ENCODE results near the gene ITCH.
"Not testable (repeated sequence)": the region's sequence is repeated elsewhere in the genome, so short reads cannot be mapped to it uniquely, and the experiment has no call there.

The ITCH gene

DNA sequence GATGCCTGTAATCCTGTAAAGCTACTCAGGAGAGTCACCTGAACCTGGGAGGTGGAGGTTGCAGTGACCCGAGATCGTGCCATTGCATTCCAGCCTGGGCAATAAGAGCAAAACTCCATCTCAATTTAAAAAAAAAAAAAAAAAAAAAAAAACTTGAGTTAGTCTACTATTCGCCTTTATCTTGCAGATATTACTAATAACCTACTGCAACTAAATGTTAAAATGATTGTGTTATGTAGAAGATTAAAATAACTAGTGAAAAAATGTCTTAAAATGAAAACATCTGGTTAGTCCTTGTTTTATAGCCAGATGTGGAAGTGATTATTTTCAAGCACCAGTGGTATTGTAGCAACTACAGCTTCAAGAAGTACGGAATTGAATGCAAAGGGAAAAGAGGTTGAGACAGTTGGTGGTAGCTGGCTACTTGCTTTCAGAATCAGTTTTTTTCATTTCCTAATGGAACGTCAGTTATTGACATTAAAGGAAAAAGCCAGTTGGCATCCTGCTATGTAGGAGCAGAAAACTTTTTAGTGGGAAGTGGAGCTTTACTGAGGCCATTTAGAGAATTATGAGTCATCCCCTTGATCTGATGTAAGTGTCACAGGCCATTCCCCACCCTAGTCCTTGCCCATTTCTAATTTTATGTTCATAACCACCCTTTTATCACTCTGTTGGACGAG, 109.3 kb downstream of the ITCH start:
- DNase-seq: peak; percentile 75 to 85

DNA sequence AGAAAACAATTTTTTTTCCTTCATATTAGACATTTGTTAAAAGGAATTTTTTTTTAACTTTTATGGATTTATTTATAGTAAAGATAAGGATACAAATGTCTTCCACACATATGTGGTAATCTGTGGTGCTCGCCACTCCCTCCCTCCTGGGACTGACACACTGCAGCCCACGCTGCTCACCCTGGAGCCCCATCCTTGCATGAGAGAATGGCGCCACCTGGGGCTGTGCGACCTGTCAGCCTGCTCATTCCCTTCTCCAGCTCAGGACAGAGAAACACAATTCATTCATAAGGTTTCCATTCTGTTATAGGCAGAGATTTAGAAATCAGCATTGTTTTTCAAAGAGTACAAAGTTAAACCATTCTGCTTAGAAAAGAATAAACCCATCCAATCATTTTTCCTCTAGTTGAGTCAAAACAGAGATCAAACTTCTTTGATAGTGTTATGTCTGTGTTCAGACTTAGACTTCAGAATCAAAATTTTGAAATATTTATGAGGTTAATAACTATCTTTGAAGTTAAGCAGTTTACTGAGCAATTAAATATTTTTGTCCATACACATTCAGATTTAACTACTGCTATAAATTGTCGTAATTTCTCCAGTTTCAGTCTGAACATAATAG, 110.3 kb downstream of the ITCH start:
- peak; percentile 25 to 48 for DNase-seq

DNA sequence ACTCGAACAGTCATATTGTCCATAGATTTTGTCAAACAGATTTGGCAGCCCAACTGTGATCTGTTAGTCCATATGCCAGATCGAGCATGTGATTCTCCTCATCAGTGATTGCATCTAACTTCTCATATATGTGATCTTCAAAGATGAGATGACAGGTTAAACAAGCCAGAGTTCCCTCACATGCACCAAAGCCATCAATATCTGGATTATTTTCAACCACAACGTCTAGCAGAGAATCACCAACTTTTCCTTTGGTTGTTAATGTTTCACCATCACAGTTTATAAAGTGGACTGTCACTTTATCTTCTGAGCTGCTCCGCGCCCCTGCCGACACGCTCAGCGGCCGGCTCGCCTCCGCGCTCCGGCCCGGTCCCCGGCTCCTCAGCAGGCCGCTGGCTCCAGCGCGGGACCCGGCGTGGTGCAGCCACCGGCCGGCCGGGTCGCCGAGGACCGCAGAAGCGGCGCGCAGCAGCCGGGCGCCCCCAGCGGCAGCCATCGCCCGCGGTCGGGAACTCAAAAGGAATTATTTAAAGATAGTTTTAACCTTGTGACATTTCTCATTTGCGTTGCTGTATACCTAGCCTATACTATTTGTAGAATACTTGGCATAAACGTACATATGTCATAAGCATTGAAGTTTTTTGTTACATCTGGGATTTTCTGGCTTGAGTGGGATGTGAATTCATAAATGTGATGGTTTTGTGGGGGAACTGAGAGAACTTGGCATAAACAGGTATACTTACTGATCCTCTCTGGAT, 113.1 kb downstream of the ITCH start:
- peak in 1 of 2 donors; percentile 56 for DNase-seq

DNA sequence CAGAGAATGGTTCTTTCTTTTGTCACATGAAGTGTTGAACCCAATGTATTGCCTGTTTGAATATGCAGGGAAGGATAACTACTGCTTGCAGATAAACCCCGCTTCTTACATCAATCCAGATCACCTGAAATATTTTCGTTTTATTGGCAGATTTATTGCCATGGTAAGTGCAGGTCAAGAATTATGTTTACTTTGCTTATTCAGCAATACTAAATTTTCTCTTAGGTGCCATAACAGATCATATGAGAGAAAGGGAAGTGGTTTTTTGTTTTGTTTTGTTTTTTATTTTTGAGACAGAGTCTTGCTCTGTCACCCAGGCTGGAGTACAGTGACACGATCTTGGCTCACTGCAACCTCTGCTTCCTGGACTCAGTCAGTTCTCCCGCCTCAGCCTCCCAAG, 116.6 kb downstream of the ITCH start:
- peak in 1 of 2 donors; percentile 17 for DNase-seq

DNA sequence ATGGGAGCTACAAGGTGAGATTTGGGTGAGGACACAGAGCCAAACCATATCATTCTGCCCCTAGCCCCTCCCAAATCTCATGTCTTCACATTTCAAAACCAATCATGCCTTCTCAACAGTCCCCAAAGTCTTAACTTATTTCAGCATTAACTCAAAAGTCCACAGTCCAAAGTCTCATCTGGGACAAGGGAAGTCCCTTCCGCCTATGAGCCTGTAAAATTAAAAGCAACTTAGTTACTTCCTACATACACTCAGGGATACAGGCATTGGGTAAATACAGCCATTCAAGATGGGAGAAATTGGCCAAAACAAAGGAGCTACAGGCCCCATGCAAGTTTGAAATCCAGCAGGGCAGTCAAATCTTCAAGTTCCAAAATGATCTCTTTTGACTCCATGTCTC, 119.1 kb downstream of the ITCH start:
- DNase-seq: not testable (repeated sequence)

DNA sequence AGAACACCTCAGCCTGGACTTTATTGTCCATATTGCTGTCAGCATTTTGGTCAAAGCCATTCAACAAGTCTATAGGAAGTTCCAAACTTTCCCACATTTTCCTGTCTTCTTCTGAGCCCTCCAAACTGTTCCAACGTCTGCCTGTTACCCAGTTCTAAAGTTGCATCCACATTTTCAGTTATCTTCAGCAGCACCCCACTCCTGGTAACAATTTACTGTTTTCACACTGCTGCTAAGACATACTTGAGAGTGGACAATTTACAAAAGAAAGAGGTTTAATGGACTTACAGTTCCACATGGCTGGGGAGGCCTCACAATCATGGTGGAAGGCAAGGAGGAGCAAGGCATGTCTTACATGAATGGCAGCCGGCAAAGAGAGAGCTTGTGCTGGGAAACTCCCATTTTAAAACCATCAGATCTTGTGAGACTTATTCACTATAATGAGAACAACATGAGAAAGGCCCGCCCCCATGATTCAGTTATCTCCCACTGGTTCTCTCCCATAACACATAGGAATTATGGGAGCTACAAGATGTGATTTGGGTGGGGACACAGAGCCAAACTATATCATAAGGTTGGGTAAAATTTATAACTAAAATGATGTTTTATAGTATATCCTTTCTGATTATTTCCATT, 120.6 kb downstream of the ITCH start:
- peak in 1 of 2 donors; percentile 50 for DNase-seq

DNA sequence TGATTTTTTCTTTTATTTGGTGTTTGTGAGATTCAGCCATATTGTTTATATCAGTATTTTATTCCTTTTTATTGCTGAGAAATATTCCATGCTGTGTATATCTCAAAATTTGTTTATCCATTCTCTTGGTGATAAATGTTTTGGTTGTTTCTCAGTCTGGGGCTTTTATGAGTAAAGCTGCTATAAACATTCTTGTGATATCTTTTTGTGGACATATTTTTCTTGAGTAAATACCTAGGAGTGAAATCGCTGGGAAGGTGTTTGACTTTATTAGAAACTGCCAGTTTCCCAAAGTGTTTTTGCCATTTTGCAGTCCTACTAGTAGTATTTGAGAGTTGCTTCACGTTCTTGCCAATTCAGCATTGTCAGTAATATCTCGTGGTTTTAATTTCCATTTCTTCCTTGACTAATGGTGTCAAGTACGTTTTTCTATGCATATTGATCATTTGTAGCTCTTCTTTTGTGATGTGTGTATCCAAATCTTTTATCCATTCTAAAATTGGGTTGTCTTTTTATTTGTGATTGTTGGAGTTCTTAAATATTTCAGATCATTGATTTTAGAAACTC, 122.1 kb downstream of the ITCH start:
- DNase-seq: no peak

DNA sequence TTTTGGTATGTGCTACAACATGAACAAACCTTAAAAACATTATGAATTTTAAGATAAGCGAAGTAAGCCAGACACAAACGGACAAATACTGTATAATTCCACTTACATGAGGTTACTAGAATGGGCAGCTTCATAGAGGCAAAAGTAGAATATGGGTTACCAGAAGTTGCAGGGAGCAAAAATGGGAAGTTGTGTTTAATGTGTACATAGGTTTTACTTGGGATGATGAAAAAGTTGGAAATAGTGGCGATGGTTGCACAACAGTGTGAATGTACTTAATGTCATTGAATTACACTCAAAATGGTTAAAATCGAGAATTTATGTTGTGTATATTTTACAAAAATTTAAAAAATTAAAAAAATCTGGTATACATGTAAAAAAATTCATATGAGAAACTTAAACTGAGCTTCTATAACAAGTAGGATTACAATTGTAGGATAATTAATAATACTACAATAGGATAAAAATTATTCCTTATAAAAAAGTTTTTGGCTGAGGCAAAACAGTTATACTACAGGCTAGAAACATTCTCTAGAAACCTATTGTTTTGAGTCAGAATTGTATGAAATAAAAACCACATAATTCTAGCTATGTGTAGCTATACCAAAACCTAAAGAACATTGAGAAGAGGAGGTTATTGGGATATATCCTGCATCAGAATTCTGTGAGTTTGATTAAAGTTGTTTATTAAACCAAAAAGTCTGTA, 128.3 kb downstream of the ITCH start:
- DNase-seq: peak; percentile 66 to 74

DNA sequence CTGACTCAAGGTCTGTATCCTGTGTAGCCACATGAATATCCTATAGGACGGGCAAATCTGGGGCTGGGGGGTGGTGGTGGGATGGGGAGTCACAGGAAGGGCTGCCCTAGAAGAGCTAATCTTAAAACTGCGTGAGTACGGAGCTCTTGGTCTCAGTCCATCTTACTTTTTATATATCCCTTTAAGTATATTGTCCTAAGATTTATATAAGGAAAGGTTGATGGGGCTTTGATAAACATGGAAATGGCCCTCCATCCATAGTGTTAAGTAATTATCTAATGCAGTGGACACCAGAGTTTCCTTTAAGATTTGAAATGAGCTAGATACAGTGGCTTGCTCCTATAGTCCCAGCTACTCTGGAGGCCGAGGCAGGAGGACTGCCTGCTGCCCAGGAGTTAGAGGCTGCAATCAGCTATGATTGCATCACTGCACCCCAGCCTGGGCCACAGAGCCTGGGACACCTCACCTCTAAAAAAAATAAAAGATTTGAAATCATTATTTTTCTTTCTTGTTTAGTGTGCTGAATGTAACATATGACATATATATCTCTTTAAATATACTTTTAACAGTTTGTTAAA, 128.9 kb downstream of the ITCH start:
- no peak for DNase-seq

DNA sequence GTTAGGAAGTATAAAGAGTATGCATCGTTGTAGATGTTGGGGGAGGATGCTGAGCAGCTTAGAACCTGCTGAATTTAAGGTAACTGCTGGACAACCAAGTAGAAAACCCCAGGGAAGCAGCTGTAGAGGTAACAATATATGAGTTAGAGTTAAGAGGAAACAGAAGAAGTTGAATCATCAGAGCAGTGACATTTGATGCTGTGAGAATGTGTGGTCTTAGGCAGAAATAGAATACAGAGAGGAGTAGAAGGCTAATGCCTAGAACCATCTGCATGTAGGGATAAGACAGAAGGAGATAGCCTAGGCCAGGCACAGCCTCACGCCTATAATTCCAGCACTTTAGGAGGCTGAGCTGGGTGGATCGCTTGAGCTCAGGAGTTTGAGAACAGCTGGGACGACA, 130.6 kb downstream of the ITCH start:
- no peak for DNase-seq

DNA sequence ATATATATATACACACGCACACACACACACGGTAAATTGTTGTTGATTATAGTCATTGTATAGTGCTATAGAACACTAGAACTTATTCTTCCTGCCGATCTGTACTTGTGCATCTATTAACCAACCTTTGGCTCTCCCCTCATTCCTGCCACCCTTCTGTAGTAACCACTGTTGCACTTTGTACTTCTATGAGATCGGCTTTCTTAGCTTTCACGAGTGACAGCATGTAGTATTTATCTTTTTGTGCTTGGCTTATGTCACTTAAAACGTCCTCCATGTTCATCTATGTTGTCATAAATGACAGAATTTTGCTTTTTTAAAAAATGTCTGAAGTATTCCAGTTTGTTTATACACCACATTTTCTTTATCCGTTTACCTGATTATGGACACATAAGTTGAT, 132.2 kb downstream of the ITCH start:
- no peak for DNase-seq

DNA sequence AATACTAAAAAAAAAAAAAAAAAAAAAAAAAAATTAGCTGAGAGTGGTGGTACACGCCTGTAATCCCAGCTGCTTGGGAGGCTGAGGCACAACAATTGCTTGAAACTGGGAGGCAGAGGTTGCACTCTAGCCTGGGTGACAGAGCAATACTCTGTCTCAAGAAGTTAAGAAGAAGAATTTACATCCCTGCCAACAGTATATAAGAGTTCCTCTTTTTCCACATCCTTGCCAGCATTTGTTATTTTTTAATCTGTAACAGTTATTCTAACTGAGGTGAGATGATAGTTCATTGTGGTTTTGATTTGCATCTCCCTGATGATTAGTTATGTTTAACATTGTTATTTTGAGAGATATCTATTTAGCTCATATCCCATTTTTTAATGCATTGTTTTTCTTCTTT, 132.8 kb downstream of the ITCH start:
- no peak for DNase-seq

DNA sequence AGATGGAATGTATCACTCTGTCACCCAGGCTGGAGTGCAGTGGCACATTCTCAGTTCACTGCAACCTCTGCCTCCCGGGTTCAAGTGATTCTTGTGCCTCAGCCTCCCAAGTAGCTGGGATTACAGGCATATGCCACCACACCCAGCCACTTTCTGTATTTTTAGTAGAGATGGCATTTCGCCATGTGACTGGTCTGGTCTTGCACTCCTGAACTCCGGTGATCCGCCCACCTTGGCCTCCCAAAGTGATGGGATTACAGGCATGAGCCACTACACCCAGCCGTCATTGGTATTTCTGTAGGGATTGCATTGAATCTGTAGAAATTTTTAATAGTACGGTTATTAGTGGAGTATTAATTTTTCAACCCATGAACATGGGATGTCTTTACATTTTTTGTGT, 134.5 kb downstream of the ITCH start:
- not testable (repeated sequence) for DNase-seq

DNA sequence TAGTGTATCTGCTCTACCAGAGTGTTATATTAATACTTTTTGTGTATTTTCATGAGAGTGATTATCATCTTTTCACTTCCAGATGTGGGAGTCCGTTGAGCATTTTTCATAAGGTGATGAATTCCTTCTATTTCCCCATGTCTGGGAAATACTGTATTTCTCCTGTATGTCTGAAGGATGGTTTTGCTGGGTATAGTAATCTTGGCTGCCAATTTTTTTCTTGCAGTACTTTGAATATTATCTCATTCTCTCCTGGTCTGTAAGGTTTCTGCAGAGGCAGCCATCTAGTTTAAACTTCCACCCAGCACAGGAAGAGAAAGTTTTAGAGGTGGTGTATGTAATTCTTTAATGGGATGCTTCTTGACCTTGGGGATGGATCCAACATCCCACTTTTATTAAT, 137.8 kb downstream of the ITCH start:
- no peak for DNase-seq

DNA sequence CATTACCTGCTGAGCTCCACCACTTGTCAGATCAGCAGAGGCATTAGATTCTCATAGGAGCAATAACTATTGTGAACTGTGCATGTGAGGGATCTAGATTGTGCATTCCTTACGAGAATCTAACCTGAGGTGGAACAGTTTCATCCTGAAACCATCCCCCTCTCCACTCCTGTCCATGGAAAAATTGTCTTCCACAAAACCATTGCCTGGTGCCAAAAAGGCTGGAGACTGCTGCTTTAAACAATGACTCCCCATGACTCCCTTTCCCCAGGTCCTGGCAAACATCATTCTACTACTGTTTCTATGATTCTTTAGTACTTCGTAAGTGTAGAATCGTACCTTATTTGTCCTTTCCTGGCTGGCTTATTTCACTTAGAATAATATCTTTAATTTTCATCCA, 143.4 kb downstream of the ITCH start:
- DNase-seq: no peak

DNA sequence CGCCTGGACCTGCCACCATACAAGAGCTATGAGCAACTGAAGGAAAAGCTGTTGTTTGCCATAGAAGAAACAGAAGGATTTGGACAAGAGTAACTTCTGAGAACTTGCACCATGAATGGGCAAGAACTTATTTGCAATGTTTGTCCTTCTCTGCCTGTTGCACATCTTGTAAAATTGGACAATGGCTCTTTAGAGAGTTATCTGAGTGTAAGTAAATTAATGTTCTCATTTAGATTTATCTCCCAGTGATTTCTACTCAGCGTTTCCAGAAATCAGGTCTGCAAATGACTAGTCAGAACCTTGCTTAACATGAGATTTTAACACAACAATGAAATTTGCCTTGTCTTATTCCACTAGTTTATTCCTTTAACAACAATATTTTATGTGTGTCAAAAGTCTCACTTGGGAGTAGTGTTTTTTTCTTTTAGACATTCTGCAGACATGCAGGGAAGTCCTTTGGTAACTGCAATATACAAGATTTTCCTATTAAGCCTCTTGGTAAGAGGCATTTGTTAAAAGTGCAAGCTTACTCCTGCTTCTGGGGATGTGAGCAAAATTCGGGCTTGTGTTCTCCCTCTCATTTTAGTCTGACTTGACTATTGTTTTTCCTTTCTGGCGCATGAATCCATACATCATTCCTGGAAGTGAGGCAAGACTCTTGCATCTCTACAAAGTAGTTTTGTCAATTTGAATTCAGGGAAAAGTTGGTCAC, 144.8 kb downstream of the ITCH start:
- DNase-seq: no peak

DNA sequence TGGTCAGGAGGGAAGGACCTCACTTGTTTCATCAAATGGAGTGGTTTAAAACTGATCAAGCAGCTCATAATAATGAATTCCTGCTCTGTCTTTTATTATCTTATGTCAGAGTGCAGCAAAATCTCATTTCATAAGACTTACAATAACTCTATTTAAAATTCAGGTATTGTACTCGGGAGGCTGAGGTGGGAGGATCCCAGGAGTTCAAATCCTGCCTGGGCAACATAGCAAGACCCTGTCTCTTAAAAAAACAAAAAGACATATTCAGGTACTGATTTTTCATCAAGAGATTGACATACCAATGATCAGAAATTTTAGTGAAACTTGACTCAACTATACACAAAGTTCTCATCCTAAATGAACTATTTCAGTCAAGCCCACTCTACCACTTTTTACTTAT, 147.5 kb downstream of the ITCH start:
- DNase-seq: no peak

DNA sequence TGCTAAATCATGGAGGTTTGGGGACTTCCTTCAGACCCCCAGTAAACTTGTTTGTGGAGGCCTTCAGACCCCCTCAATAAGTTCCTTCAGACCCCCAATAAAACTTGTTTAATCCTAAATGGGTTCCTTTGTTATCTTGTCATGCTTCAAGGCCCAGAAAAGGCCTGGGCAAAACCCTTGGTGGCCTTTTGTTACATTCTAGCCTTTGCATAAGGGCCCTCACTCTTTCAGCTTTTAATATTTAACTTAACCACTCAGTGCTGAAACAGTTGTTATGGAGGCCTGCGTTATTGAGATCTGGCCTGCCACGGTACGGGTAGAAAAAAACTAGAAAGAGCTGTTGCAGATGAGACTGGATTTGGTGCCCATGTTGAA, 148.8 kb downstream of the ITCH start:
- DNase-seq: no peak

DNA sequence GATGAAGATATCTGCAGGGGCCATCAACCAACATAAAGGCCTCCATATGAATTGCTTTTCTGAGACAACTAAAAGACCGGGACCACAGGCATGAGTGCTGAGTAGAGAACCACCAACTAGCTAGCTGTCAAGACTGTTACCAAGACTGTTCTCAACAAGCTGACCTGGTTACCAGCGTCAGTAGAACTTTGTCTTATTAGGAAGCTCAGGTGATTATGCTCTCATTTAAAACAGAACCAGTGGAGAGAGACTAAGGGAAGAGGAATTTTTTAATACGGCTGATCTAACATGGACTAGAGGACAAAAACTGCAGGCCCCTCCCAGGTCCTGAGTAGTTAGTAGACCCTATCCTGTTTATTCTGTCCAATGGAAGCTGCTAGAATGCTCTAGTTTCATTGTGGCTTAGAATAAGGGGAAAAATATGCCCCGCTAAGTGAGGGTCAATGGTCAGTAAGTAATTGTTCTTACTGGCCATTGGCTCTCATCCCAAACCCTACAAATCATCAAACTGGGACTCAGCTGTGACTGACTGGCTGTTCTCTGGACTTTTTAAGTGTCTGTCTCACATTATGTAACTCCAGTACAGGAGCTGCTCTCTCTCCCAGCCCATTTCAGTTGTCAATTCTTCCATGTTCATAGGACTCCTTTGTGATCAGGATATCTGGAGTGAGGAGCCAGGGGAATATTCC, 149.3 kb downstream of the ITCH start:
- DNase-seq: no peak

DNA sequence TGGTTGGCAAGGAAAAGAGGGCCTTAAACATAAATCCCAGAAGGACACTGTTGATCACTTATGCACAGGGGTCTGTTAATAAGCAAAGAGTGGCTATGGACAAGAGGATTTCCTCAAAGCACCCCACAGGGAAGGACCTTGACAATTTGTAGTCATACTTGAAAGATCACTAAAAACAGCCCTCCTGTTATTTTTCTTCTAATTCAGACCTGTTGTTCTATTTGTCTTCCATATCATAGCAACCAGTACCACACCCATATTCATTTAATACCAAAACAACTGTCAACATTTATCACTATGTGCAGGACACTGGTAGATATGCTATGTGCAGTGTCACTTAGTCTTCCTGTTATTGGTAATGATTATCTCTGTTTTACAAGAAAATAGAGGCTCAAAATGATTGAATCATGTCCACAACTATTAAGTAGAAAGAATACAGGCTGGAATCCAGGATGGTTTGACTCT, 149.9 kb downstream of the ITCH start:
- DNase-seq: no peak

DNA sequence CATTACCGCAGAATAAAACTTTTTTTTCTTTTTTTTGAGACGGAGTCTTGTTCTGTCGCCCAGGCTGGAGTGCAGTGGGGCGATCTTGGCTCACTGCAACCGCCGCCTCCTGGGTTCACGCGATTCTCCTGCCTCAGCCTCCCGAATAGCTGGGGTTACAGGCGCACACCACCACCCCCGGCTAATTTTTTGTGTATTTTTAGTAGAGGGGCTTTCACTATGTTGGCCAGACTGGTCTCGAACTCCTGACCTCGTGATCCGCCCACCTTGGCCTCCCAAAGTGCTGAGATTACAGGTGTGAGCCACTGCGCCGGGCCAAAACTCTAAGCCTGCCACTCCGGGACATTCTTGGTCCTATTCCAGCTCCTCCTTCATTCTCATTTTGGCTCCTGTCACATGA, 151.0 kb downstream of the ITCH start:
- DNase-seq: not testable (repeated sequence)

Measured in inflammatory macrophage treated with lipopolysaccharide for 1 hour (primary cell).